ENCODE measurements around the gene CYB5A.

CYB5A gene

DNA sequence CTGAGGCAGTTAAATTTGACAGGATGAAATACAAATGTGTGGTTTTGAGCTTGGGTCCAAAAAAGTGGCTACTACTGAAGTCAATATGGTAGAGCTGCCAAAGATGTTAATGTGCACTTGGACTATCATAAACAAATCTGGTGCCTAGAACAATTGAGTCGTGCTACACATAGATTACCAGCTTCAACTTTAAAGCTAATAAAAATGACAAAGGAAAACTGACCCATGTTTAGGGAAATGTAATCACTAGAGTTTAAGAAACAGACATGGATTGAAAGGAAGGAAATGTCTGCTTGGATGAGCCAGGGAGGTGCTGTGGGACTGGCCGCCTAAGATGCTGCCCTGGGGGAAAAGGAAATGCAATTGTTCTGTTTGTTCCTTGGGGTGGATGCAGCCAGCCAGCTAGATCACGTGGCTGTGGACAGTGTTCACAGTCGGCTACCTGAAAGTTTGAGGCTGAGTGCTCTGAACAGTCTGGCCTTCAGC, 36.6 kb downstream of the CYB5A start:
- in situ Hi-C loops (cut with MboI; ENCODE audit: low pct_unique_long_range_greater_than_20kb, low sequenced_read_pairs, unreplicated experiment): no loop called here
- TF ChIP-seq, protein P1, sequence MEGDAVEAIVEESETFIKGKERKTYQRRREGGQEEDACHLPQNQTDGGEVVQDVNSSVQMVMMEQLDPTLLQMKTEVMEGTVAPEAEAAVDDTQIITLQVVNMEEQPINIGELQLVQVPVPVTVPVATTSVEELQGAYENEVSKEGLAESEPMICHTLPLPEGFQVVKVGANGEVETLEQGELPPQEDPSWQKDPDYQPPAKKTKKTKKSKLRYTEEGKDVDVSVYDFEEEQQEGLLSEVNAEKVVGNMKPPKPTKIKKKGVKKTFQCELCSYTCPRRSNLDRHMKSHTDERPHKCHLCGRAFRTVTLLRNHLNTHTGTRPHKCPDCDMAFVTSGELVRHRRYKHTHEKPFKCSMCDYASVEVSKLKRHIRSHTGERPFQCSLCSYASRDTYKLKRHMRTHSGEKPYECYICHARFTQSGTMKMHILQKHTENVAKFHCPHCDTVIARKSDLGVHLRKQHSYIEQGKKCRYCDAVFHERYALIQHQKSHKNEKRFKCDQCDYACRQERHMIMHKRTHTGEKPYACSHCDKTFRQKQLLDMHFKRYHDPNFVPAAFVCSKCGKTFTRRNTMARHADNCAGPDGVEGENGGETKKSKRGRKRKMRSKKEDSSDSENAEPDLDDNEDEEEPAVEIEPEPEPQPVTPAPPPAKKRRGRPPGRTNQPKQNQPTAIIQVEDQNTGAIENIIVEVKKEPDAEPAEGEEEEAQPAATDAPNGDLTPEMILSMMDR (IDR thresholded peaks at IDR 0.05; ENCODE audit: extremely low read depth, insufficient read depth, missing control alignments): no peak
- DNase-seq (ENCODE audit: low spot score): no peak

DNA sequence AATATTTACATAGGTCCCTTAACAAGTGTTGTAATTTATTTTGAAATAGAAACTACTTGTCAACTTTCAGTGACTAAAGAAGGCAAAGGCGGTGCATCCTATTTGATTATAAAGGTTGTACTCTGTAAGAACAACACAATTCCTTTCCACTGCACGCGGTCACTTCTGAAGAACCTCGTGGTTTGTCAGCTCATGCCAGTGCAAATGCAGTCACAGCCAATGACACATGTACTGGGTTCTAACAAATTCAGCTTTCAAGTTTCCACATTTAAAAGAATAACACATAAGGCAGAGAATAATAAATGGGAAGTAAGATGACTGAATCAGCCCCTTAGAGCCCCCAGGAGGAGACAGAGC, 39.7 kb downstream of the CYB5A start:
- in situ Hi-C loops (cut with MboI; ENCODE audit: low pct_unique_long_range_greater_than_20kb, low sequenced_read_pairs, unreplicated experiment): no loop called here
- DNase-seq (ENCODE audit: low spot score): no peak
- TF ChIP-seq, protein P1 (IDR thresholded peaks at IDR 0.05; ENCODE audit: extremely low read depth, insufficient read depth, missing control alignments): no peak

DNA sequence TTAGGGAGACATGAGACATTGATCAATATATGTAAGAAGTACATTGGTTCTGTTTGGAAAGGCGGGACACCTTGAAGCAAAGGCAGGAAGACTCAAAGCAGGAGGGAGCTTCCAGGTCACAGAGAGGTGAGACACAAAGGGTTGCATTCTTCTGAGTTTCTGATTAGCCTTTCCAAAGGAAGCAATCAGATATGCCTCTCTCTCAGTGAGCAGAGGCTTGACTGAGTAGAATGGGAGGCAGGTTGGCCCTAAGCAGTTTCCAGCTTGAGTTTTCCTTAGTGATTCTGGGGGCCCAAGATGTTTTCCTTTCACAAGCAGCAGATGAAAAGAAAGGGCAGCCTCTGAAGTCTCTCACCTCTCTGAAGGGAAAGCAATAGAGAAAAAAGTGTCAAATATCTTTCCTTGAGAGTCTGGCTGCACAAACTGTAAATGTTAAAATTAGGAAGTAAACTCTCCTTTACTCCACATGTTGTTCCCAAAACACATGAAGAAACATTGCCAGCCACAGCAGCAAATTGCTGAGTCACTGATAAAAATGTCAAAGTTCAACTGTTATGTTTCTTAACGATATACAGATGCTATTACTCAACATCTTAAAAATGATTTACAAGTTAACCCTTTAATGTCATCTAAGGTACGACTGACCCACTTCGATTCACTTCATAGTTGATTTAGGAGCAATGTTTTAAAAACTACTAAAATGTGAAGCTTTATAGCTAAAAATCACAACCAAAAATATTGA, 40.3 kb downstream of the CYB5A start:
- no peak for DNase-seq (ENCODE audit: low spot score)
- TF ChIP-seq, protein P1 (IDR thresholded peaks at IDR 0.05; ENCODE audit: extremely low read depth, insufficient read depth, missing control alignments): no peak
- in situ Hi-C loops (cut with MboI; ENCODE audit: low pct_unique_long_range_greater_than_20kb, low sequenced_read_pairs, unreplicated experiment): no loop called here

DNA sequence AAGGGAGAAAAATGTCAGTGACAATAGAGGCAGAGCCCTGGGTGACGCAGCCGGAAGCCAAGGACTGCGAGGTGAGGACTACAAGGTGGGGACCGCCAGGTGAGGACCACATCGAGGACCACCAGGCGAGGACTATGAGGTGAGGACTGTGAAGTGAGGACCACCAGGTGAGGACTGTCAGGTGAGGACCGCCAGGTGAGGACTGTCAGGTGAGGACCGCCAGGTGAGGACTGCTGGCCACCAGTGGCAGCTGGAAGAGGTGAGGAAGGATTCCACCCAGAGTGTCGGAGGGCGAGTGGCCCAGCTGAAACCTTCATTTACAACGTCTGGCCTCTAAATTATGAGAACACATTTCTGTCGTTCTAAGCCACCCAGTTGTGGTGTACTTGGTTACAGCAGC, 41.6 kb downstream of the CYB5A start:
- in situ Hi-C loops (cut with MboI; ENCODE audit: low pct_unique_long_range_greater_than_20kb, low sequenced_read_pairs, unreplicated experiment): no loop called here
- TF ChIP-seq, protein P1 (IDR thresholded peaks at IDR 0.05; ENCODE audit: extremely low read depth, insufficient read depth, missing control alignments): no peak
- DNase-seq (ENCODE audit: low spot score): no peak

DNA sequence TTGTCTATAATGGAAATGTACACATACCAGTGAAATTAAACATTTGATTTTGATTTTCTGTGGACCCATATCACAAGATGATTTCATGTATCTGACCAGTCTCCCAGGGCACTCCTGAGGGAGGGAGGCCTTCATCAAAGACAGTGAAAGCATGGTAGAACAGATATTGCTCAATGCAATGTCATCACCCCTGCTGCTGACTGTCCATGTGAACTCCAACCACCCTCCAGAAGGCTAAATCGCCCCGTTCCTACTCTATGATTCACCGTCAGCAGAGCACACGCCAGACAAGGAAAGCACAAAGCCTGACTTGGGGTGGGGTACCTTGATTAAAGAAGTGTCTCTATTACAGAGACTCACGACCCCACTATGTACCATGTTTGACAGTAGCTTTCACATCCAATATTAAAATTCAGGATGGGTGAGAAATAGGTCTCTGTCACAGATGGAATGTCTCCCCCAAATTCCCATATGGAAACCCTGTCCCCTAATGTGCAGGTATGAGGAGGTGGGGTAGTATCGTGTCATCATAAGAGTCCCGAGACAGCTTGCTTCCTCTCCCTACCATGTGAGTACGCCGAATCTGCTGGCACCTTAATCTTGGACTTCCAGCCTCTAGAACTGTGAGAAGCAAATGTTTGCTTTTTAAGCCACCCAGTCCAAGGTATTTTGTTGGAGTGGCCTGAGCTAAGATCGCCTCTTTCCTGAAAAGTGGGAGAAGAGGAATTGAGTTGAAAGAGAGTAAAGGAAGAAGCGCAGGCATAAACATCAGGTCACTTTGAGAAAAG, 42.4 kb downstream of the CYB5A start:
- no peak for DNase-seq (ENCODE audit: low spot score)
- TF ChIP-seq, protein P1 (IDR thresholded peaks at IDR 0.05; ENCODE audit: extremely low read depth, insufficient read depth, missing control alignments): no peak
- in situ Hi-C loops (cut with MboI; ENCODE audit: low pct_unique_long_range_greater_than_20kb, low sequenced_read_pairs, unreplicated experiment): no loop called here

DNA sequence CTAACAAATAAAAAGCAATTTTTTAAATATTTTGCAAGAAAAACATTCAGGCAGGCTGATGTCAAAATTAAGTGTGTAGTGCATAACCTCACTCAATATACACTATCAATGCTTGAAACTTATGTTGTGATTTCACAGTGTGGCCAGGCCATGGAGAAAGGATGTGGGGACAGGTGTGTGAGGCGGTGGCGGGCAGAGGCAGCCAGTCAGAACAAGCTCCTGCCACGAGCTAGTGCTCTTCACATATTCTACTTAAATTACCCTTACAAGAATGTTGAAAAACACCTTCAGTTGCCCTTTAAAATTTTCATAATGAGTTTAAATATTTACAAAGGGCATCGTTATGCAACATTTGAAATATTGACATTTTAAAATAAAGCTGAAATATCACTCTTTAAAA, 43.2 kb downstream of the CYB5A start:
- TF ChIP-seq, protein P1 (IDR thresholded peaks at IDR 0.05; ENCODE audit: extremely low read depth, insufficient read depth, missing control alignments): no peak
- DNase-seq (ENCODE audit: low spot score): no peak
- in situ Hi-C loops (cut with MboI; ENCODE audit: low pct_unique_long_range_greater_than_20kb, low sequenced_read_pairs, unreplicated experiment): no loop called here

Measured in GM13977 (cell line).